ENCODE results near the gene SRL.

Gene SRL

GRCh38 chr16:4198816-4199215, 43.1 kb downstream of the SRL start:
- no peak for DNase-seq

- peak; percentile 78 for DNase-seq
These were observed 47.2 kb downstream of the SRL start for GRCh38 chr16:4194661-4195060.

- no peak for DNase-seq
These were observed 48.0 kb downstream of the SRL start for GRCh38 chr16:4193920-4194319.

GRCh38 chr16:4192206-4192605, 49.7 kb downstream of the SRL start:
- no peak for DNase-seq

GRCh38 chr16:4190712-4191333, 51.1 kb downstream of the SRL start:
- DNase-seq: no peak

- no peak for DNase-seq
These were observed 51.8 kb downstream of the SRL start for GRCh38 chr16:4190086-4190485.

- DNase-seq: no peak
These were observed 57.7 kb downstream of the SRL start for GRCh38 chr16:4184038-4184702.

- DNase-seq: peak; percentile 76
These were observed 58.4 kb downstream of the SRL start for GRCh38 chr16:4183237-4184037.

- peak; percentile 74 for DNase-seq
These were observed 59.2 kb downstream of the SRL start for GRCh38 chr16:4182581-4183236.

GRCh38 chr16:4180511-4180910, 61.4 kb downstream of the SRL start:
- peak; percentile 16 for DNase-seq

GRCh38 chr16:4179763-4180260, 62.1 kb downstream of the SRL start:
- no peak for DNase-seq

- DNase-seq: no peak
These were observed 62.9 kb downstream of the SRL start for GRCh38 chr16:4179020-4179419.

GRCh38 chr16:4178468-4179010, 63.3 kb downstream of the SRL start:
- DNase-seq: no peak

- DNase-seq: no peak
These were observed 64.9 kb downstream of the SRL start for GRCh38 chr16:4176906-4177417.

GRCh38 chr16:4175849-4176248, 66.0 kb downstream of the SRL start:
- DNase-seq: no peak

GRCh38 chr16:4172070-4172469, 69.8 kb downstream of the SRL start:
- DNase-seq: no peak

GRCh38 chr16:4169415-4169814, 72.5 kb downstream of the SRL start:
- no peak for DNase-seq

GRCh38 chr16:4166821-4167220, 75.1 kb downstream of the SRL start:
- DNase-seq: no peak

GRCh38 chr16:4160658-4161430, 81.0 kb downstream of the SRL start:
- DNase-seq: no peak

GRCh38 chr16:4159726-4160125, 82.2 kb downstream of the SRL start:
- DNase-seq: no peak

GRCh38 chr16:4158143-4159093, 83.5 kb downstream of the SRL start:
- DNase-seq: no peak

Measured in GF-D8 (cell line).